NT2/D1 (cell line): ENCODE results near the gene DPP6.

Experiments
- DNase-seq: peaks from one replicate; pipeline ENCODE4 v3.0.0-alpha.2; 2011; ENCODE audit warnings: low read depth, low spot score
- H3K27me3 ChIP-seq: 2 replicates; pipeline ENCODE4 v1.6.0; 2011; ENCODE audit warnings: mild to moderate bottlenecking; ENCODE audit not compliant: insufficient read length, insufficient read depth
- H3K36me3 ChIP-seq: 2 replicates; pipeline ENCODE4 v1.6.1; 2011; ENCODE audit warnings: mild to moderate bottlenecking, low read length, mixed read lengths; ENCODE audit not compliant: insufficient read depth, insufficient read length
- H3K4me1 ChIP-seq: 2 replicates; pipeline ENCODE4 v1.5.1; 2011; ENCODE audit not compliant: insufficient read depth, insufficient read length
- H3K4me3 ChIP-seq: 2 replicates; pipeline ENCODE4 v1.5.1; 2011; ENCODE audit warnings: low read depth; ENCODE audit not compliant: insufficient read length
- H3K9ac ChIP-seq: 2 replicates; pipeline ENCODE4 v1.6.0; 2011; ENCODE audit warnings: low read depth; ENCODE audit not compliant: insufficient read length
- H3K9me3 ChIP-seq: 2 replicates; pipeline ENCODE4 v1.5.1; 2011; ENCODE audit warnings: mild to moderate bottlenecking, low read length; ENCODE audit not compliant: insufficient read depth
- SUZ12 ChIP-seq: IDR thresholded peaks from 2 replicates; pipeline ENCODE4 v1.6.1; 2011; ENCODE audit not compliant: insufficient read length, insufficient read depth; ENCODE audit errors: extremely low read depth
- YY1 ChIP-seq: IDR thresholded peaks from 2 replicates; pipeline ENCODE4 v1.6.1; 2011; ENCODE audit not compliant: insufficient read length, insufficient read depth
- ZNF274 ChIP-seq: IDR thresholded peaks from 2 replicates; pipeline ENCODE4 v1.6.1; 2011; ENCODE audit warnings: mild to moderate bottlenecking, low read depth, low read length

DPP6 gene

DNA sequence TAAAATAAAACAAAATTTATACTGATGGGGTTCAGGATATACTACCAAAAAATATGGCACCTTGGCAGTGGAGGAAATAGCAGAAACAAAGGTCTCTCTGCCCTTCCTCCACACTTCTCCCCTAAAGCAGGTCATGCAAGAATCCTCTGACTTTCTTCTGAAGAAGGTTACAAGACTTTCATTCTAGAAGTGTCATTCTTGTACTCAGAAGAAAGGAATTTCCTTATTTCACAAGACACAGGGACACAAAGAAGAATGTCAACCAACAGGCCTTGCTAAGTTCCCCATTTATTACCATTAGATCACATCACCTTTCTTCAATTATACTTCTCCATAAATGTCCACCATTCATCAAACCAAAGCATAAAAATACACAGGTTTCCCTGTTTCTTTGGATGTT lies 480.6 kb downstream of the DPP6 start:
- H3K36me3 ChIP-seq = no peaks in the 10 kb centered on the region
- DNase-seq = no peak
- TF ChIP-seq YY1 (no peak), SUZ12 (no peak), ZNF274 (no peak)
- H3K4me1 ChIP-seq = no peaks in the 10 kb centered on the region
- H3K9ac ChIP-seq = no peak overlapping the region
- H3K4me3 ChIP-seq = no peak overlapping the region
- H3K9me3 ChIP-seq = no peaks in the 10 kb centered on the region; the same call in 1 of the 2 replicates
- H3K27me3 ChIP-seq = no peaks in the 10 kb centered on the region

DNA sequence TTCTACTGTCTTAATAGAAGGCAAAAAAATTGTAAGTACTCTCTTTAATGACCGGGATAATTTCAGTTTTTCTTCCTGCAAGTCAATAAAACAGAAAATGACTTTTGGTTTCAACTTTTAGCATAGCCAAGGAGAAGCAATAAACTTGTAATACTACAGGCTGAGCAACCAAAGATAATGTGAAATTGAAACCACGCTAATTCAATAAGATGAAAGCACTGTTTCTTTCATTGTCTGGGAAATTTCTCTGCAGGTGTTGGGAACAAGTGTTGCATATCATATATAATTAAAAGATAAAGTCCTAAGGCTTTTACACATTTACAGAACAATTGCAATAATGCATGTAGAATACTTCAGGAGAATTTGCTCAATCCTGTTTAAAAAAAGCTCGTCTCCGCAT lies 488.4 kb downstream of the DPP6 start:
- Histone ChIP-seq H3K9ac (no peak overlapping the region), H3K4me3 (no peak overlapping the region), H3K4me1 (no peaks in the 10 kb centered on the region), H3K36me3 (no peaks in the 10 kb centered on the region), H3K27me3 (no peaks in the 10 kb centered on the region), H3K9me3 (no peaks in the 10 kb centered on the region)
- DNase-seq = no peak
- TF ChIP-seq SUZ12 (no peak), ZNF274 (no peak), YY1 (no peak)

DNA sequence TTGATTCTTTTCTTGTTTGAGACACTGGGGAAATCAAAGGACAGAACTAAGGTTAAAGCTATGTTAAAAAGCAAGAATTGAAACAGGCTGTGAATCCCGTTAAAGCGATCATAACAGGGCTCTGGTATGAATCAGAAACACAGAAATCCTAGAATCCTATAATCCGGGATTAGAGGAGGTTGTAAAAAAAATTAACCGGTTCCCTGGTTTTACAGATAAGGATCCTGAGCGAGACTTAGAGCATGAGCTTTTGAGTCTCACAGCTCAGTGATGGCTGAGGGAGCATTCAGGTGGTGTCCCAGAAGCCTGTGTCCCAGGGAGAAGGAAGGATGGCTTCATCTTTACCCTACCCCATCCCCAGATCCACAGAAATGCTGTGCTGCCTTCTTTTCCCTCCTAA lies 489.4 kb downstream of the DPP6 start:
- Histone ChIP-seq H3K4me3 (no peak overlapping the region), H3K9me3 (no peaks in the 10 kb centered on the region), H3K36me3 (no peaks in the 10 kb centered on the region), H3K9ac (no peak overlapping the region), H3K4me1 (no peaks in the 10 kb centered on the region), H3K27me3 (no peaks in the 10 kb centered on the region)
- TF ChIP-seq ZNF274 = no peak
- no peak for TF ChIP-seq YY1
- no peak for TF ChIP-seq SUZ12
- no peak for DNase-seq

DNA sequence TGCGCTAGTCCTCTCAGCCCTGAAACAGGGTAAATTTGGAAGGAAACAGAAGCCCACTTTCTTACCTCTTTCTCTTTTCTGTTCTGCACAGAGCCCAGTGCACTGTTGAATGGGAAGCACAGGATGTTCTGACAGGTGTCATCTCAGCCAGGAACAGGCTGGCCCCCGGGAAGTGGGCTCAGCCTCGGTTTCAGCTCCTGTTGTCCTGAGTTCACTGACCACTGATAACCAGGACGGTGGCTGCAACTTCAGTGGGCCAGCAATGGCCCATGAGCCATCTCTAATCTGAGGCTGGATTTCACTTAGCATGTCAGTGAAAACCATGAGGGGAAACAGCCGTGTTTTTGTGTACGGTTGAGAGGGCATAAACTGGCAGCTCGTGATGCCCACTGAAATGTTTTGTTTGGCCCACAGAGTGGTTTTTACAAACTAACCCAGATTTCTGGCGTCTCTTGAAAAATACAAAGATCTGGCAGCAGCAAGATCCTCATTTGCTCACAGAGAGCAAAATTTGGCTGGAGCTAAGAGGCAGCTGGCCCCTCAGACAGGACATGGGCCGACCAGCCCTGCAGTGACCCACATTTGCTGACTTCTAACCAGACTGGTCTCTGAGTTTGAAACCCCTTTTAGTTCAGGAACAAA lies 494.9 kb downstream of the DPP6 start:
- no peak overlapping the region for H3K9ac ChIP-seq
- H3K36me3 ChIP-seq = no peaks in the 10 kb centered on the region
- TF ChIP-seq SUZ12 (no peak), ZNF274 (no peak), YY1 (no peak)

DNA sequence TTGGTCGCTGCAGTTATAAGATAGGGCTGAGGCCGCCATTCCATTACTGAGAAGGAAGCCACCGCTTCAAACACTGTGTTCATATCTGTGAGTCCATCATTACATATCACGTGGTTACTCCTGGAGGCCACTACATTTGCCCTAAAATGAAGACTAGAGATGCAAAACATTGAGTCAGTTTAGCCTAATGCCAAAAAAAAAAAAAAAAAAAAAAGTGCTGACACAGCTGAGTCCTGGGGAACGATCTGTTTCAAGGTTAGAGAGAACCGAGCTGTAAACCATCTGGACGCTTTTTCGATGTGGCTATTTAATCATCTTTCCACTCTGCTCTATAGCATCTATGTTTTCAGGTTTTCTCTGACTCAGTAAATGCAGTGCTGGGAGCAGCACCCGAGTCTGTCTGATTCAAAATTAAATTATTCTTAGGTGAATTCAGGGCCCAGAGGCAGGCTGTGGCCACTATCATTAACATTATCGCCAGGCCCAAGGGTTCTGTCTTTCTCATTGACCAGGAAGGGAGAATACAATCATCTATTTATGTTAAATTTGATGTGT lies 501.6 kb downstream of the DPP6 start:
- TF ChIP-seq SUZ12 (no peak), YY1 (no peak), ZNF274 (no peak)
- no peak for DNase-seq

More for the DNA sequence above, 494.9 kb downstream of the DPP6 start:
- Histone ChIP-seq H3K4me1 (no peaks in the 10 kb centered on the region), H3K27me3 (no peaks in the 10 kb centered on the region), H3K4me3 (no peak overlapping the region), H3K9me3 (no peaks in the 10 kb centered on the region)
- no peak for DNase-seq

DNA sequence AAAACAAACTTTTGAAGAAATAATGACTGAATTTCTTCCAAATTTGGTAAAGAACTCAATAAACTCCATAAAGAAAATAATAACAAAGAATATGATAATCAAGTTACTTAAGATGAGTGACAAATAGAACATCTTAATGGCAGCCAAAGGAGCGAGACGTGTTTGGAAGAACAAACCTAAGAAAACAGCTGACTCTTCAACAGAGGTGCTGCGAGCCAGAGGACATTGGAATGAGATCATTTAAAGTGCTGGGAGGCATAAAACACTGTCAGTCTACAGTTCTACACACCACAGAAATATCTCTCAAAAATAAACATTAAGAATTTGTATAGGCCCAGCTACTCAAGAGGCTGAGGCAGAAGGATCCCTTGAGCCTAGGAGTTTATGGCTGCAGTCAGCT lies 507.3 kb downstream of the DPP6 start:
- DNase-seq = no peak
- TF ChIP-seq ZNF274 = no peak
- TF ChIP-seq YY1 = no peak
- TF ChIP-seq SUZ12 = no peak

More for the DNA sequence above, 501.6 kb downstream of the DPP6 start:
- Histone ChIP-seq H3K4me3 (no peak overlapping the region), H3K27me3 (no peaks in the 10 kb centered on the region), H3K4me1 (no peaks in the 10 kb centered on the region), H3K9me3 (no peaks in the 10 kb centered on the region), H3K36me3 (no peaks in the 10 kb centered on the region), H3K9ac (no peak overlapping the region)

DNA sequence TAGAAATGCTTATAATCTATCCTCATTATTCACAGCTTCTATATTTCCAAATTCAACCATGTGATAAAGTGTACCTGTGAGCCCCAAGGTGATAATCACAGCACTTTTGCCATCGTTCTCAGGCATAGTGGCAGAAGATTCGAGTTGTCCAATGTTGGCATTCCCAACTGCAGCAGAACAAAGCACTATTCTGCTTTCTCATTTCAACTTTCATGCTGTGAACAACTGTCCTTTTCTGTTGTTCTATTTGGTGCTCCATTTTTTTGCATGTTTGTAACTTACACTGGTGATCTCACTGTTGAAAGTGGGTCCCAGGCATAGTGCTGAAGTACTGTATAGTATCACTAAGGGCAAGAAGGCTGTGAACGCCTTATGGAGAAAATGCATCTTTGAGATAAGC lies 512.5 kb downstream of the DPP6 start:
- TF ChIP-seq ZNF274 (no peak), SUZ12 (no peak), YY1 (no peak)
- H3K4me3 ChIP-seq = no peak overlapping the region
- H3K9ac ChIP-seq = no peak overlapping the region
- H3K4me1 ChIP-seq = no peaks in the 10 kb centered on the region
- DNase-seq = no peak
- no peaks in the 10 kb centered on the region for H3K36me3 ChIP-seq
- no peaks in the 10 kb centered on the region for H3K9me3 ChIP-seq
- H3K27me3 ChIP-seq = no peaks in the 10 kb centered on the region

More for the DNA sequence above, 507.3 kb downstream of the DPP6 start:
- Histone ChIP-seq H3K27me3 (no peaks in the 10 kb centered on the region), H3K4me1 (no peaks in the 10 kb centered on the region), H3K9ac (no peak overlapping the region), H3K36me3 (no peaks in the 10 kb centered on the region), H3K4me3 (no peak overlapping the region), H3K9me3 (no peaks in the 10 kb centered on the region)
